Activated T-cell treated with anti-CD3 and anti-CD28 coated beads, Interleukin-2, amount 50 U/mL, for 48 hours (primary cell): ENCODE data around the gene DMXL1.
"Not testable (repeated sequence)": the region's sequence is repeated elsewhere in the genome, so short reads cannot be mapped to it uniquely, and the experiment has no call there.

Source experiments
- DNase-seq, 2 experiments: peaks; one replicate each; pipeline ENCODE4 v3.0.0-alpha.2; 2020

DMXL1 gene

DNA sequence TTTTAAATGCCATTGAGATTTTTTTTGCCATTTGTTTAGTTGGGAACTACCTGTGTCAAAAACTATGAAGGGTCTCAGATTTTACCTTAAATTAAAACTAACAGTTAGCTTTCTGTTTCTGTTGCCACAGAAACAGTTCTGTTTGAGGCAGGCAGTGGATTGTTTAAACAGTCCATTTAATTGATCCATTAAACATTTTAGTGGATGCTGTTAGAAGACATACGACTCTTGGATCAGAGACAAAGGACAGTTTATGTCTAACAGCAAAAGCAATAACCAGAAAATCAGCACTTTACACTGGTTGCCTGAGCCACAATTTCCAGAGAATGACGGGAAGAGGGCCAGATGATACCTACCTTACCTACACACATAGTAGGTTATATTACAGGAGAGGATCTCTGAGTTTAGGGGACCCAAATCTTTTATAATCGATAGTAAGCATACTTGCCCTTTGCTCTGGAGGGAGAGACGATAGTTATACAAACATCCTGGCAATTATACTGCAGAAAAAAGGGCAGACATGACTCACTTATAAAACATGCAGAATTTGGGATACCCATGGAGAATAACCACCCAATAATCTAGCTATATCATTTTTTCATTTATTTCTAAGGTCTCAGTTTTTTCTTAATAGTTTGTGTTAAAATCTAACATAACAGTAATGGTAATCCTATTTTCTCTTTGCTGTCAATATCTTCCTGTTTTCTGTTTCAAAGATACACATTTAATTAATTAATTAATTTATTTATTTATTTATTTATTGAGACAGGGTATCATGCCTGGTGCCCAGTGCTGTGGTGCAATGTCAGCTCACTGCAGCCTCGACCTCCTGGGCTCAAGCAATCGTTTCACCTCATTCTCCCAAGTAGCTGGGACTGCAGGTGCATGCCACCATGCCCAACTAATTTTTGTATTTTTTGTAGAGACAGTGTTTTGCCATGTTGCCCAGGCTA is 148.2 kb downstream of the DMXL1 start:
- DNase-seq: no peak

DNA sequence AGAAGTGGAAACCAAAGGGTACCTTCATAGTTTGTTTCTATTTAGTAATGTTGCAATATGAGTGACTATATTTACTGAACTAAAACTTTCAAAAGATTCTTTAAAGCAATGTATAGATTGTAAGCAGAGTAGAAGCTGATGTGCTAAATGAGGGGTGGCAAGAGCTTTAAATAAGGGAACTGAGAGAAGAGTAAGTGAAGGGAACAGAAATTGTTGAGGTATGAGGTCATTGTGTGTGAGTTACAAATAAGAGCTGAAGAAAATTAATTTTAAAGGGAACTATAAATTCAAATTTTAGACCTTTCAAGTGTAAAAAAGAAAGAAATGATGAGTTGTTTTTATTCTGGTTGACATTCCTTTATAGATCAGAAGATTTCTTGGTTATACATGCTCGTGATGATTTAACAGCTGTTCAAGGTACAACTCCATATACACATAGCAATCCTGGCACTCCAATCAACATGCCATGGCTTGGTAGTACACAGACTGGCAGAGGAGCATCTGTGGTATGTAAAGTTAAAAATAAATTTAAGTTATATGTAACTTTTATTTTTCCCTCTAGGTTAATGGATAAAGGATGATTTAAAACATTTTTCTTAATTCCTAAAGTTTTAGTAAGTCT is 149.8 kb downstream of the DMXL1 start:
- no peak for DNase-seq

DNA sequence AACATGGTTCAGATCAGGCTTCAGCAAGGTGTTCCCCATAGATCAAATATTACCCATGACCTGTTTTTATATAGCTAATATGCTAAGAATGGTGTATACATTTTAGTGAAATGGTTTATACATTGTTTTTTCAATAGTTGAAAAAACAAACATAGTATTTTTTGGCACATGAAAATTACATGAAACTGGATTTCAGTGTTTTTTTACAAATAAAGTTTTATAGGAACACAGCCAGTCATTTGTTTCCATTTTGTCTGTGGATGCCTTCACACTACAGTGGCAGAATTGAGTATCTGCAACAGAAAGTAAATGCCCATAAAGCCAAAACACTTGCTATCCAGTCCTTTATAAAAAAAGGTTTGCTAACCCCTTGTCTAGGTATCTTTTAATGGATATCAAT is 150.4 kb downstream of the DMXL1 start:
- DNase-seq: no peak

DNA sequence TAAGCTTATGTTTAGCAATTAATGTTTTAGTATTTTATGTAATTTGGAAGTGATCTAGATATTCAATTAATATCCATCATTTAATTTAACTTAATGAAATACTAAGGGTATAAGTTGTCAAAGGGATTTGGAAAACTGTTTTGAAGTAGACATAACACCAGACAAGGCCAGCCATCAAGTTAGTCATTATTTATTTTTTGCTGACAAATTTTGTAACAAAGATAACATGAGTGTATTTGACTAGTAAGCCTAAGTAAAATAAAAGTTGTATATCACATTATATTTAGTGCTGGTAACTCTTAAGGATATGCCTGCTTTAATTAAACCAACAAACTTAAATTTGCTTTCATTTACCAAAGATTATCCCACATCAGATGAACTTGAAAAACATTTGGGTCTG is 159.1 kb downstream of the DMXL1 start:
- no peak for DNase-seq

DNA sequence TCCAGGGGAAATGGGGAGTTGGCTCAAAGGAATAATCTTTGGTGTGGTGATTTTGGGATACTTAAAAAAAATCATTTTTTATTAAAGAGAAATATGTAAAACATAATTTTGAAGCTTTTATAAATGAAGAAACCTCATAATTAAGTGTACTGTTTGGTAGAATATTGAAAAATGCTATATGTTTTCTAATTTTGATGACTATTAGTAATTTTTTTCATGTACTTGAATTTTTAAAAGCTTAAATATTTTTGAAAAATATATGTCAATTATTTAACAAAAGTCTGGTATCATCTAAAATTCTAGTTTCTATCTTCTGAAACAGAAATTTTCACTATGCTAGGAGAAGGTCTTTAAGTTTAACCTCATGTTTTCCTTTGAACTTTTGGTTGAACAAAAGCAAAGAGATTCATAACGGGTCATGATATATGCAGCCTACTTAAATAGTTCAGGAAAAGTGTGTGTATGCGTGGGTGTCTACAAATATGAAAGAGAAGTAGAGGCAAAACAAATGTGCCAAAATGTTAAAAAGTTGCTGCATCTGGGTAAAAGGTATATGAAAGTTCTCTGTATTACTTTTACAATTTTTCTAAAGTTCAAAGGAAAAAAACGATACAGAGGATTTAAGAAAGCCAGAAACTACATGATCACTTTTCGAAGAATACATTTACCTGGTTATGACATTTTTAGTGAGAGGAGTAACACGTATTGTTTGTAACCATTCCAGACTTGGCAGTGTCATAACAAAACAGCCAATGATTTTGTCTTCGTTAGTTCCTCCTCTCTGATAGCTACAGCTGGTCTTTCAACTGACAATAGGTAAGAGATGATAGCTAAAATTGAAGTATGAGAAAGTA is 167.6 kb downstream of the DMXL1 start:
- DNase-seq: no peak

DNA sequence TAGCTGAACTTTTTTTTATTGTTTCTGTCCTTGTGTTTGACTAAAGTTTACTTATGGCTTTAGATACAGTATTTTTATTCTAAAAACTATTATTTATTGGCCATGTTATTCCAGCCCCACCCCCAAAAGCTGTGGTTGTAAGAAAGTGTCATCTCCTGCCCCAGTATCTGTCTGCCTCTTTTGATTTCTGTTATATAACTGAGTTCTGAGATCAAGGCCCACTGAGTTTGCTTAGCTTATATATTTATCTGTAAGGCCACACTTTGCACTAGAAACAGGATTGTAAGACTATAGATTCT is 168.2 kb downstream of the DMXL1 start:
- no peak for DNase-seq

DNA sequence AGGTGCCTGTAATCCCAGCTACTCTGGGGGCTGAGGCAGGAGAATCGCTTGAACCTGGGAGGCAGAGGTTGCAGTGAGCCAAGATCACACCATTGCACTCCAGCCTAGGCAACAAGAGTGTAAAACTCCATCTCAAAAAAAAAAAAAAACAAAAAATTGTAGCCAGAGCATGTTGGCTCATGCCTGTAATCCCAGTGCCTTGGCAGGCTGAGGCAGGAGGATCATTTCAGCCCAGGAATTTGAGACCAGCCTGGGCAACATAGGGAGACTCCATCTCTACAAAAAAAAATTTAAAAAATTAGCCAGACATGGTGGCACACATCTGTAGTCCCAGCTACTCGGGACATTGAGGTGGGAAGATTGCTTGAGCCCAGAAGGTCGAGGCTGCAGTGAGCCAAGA is 168.9 kb downstream of the DMXL1 start:
- not testable (repeated sequence) for DNase-seq

DNA sequence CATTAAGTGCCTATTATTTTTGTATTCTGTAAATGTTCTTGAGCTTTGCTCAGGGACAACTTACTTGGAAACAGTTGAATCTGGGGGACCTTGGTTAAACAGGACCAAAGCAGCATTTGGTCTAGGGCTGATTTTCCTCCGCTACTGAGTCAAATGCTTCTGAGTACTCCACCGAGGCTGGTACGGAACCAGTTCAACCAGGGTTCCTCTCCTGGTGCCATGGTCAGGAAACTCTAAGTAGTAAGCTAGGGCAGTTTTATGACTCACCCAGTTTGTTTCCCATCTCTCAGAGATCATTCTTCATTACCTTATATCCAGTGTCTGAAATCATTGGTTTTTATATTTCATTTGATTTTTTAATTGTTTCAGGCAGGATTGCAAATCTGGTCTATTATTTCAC is 173.0 kb downstream of the DMXL1 start:
- DNase-seq: no peak

DNA sequence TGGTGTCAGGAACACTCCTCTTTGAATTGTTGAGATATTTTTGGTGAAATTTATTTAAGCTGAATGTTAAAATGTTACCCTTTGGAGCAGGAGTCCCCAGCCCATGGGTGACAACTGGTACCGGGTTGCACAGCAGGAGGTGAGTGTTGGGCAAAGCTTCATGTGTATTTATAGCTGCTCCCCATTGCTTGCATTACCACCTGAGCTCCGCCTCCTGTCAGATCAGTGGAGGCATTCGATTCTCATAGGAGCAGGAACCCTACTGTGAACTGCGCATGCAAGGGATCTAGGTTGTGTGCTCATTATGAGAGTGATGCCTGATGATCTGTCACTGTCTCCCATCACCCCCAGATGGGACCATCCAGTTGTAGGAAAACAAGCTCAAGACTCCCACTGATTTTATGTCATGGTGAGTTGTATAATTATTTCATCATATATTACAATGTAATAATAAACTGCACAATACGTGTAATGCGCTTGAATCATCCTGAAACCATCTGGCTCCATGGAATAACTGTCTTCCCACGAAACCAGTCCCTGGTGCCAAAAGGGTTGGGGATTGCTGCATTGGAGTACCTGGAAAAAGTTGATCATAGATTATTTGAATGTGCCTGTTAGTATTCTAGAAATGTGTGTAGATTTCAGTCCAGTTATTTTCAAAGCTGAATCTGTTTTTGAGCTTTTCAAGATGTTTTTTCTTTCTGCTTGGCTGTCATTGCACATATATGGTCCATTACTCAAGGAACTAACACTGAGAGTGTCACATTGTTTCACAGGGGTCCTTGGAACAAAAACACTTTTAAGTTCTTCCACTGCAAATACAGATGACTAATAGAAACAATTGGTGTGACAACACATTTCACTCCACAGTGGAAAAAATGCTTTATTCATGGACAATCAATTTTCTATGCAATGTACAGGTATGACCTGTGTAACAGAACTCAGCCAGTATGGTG is 180.3 kb downstream of the DMXL1 start:
- DNase-seq: no peak

DNA sequence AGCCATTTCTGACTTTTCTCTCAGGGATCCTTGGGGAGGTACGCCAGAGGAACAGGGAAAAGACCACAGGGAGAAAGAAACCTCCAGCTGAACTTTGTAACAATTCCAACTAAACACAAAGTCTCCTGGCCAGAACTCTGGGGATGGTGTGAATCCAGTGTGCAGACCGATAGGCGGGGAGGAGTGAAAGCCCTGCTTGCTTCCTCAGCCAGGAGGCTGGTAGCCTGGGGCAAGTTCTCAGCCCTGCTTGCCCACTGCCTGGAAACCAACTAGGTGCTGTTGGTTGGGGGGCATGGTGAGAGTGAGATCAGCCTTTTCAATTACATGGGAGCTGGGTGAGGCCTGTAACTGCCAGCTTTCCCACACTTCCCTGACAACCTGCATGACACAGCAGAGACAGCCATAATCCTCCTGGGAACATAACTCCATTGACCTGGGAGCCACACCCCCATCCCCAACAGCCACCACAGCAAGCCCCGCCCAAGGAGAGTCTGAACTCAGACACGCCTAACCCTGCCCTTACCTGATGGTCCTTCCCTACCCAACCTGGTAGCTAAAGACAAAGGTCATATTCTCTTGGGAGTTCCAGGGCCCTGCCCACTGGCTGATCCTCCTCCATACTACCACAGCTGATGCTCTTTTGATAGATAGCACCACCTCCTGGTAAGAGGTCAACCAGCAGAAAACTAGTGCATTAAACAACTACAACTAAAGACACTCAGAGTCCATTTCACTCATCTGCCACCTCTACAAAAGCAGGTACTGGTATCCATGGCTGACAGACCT is 184.9 kb downstream of the DMXL1 start:
- no peak for DNase-seq

DNA sequence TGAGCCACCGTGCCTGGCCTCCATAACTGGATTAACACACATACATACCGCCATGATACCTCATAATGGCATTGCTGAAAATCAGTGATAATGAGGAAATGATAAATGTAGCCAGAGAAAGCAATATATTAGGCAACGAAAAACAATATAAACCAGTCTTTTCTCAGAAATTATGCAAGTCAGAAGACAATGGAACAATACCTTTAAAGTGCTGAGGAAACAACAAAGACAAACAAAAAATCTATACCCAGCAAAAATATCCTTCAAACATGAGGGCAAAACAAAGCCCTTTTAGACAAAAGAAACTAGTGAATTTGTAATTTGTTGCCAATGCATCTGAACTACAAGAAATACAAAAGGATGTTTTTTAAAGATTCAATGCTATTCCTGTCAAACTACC is 186.7 kb downstream of the DMXL1 start:
- no peak for DNase-seq

DNA sequence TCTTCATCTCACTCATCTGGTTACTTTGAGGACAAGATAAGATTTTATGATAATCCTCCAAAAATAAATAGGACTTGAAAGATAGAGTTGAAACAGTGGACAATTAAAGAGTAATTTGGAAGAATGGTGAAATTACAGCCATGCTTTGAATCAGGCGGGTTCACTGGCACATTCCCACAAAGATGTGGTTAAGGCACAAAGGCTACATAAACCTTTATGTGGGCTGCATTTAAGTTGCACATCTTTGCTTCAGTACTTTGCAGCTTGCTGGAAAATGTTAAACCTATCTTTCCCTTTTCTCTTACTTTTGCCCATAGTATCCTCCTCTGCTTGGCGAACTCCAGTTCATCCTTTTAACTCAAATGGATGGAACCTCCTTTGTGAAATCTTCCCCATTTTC is 192.8 kb downstream of the DMXL1 start:
- DNase-seq: no peak

DNA sequence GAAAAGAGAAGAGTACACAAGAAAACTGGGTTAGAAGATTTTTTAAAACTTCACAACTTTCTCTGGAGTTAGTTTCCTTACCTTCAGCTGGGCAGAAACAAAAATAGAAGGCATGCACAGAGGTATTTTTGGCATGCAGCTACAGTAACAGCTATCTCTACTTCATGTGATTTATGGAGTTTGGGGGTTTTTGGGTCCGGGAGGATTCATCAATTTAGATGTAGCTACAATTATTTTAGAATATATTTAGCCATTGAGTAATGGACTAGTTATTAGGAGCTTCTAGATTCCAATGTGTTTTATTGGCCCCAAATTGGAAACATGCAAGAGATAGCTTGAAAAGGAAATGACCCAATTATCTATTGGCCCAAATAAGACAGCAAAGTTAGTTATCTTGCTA is 193.3 kb downstream of the DMXL1 start:
- DNase-seq: no peak

DNA sequence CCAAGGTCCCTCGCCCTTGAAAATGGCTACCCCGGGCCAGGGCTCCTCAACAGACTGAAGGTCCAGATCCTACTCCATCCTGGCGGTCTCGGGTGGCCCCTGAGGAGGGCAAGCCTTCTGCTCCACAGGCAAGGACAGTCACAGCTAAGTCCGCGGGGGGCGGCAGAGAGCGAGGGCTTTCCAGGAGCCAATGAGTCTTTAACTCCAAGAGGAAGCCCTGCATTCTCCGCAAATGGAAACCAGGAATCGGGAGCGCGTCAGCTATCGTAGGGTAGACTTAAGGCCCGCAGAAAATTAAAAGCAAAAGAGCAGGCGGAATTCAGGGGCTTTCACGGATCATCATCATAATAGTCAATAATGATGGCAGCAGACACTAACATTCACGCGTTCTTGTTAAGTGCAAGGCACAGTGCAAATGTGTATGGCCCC is 197.1 kb downstream of the DMXL1 start:
- peak; percentile 85 to 86 for DNase-seq

DNA sequence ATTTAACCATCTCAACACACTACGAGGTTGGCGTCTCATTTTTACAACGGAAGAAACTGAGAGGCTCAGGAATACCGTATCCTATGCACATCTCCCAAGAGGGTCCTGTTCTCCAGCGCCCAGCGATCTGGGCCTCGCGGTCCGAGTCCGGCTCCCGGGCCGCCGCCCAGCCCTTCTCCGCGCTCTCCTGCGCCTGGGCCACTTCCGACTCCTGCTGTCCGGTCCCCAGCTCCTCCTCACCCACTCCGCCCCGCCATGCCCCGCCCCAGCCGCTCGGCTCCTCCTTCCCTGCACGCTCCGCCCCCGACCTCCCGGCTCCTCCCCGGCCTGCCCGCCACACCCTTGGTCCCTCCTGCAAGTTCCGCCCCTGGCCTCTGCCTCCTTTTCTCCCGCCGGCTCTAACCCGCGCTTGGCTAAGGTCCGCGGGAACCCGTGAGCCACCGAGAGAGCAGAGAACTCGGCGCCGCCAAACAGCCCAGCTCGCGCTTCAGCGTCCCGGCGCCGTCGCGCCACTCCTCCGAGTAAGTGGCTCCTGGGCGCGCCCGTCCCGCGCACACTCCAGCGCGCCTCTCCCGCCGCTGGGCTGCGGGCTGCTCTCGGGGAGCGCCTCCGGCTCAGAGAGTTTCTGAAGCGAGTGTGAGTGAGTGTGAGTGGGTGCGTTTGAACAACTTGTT is 197.6 kb downstream of the DMXL1 start:
- DNase-seq: peak; percentile 99 to 100

DNA sequence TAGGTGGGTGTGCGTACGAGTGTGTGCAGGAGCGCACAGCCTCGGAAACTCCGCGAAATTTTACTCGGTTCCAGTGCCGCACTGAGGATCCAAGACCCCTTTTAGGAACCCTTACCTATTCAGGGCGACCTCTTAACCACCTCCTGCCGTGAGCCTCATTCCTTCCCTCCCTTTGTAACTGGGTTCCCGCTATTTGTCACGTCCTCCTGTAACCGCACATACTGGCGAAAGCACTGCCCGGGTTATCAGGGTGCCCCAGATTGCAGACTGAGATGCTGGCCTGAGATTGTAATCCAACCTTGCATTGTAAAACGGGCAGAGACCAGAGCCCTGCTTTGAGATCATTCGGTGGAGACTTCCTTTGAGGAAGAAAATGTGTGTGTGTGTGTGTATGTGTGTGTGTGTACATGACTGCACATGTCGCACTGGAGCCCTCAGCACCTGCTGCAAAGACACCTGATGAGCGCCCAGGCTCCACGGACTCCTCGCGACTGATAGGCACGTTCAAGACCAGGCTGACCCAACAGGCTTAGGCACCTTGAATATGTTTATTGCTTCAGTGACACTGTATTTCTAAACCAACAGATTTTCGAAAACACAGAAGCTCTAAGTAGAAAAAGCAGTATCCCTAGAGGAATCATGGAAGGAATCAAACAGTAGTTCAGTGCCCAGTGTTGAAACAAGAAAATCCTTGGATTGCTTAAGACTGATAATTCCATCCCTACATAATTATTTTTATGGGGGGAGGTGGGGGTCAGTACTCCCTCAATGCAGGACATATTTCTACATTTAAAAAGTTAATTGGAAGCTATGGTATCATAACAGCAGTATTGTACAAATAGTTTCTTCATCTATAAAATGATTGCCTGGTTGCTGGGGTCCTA is 198.4 kb downstream of the DMXL1 start:
- peak; percentile 68 to 72 for DNase-seq

DNA sequence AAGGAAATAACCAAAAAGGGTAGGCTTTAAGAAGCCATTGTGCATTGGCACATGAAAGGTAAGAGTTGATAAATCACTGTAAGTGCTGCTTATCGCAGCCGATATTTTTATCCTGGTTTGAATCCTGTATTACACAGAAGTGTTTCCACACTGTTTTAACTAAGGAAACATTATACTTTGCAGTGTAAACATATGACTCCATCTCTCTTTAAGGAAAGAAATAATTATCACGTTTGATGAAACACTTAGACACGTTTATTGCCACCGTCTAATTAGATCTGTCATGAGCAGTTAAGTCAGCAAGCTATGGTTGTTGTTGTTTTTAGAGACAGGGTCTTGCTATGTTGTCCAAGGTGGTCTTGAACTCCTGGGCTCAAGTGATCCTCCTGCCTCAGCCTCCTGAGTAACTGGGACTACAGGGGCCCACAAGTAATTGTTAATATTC is 199.3 kb downstream of the DMXL1 start:
- DNase-seq: no peak

DNA sequence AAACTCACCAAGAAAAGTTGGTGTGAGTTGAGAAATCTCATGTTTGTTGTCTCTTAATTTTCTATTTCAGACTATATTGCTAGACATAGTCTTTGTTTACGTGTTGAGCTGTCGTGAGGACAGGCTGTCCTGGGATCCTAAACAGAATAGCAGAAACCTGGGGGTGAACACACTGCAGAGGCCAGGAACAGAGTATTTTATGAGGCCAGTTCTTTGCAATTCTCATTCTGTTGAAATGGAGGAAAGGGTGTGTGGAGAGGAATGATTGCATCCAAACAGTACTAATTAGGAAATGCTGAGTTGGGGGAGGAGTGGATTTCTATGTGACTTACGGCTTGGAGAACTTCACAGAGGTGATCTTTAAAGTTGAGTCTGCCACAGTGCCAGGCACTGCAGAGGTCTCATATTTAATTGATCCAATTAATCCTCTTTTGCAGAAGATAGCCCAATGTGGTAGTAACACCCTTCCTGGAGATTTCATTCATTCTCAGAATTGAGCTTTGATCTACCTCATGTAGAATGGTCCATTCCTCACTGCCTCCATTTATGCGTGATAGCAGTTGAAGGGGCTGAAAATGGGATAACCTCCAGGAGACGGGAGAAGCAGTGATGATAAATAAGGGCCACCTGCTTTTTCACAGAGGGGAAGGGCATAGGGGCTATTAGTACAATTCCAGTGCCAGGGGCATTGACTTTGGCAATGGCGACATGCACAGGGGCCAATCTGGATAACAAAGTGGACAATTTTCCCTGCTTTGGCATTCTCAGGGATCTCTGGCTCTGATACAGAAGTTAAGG is 200.3 kb downstream of the DMXL1 start:
- no peak for DNase-seq
